Activated gamma-delta T cell (primary cell): ENCODE measurements around the gene ARHGAP6.
"Not testable (repeated sequence)": the region's sequence is repeated elsewhere in the genome, so short reads cannot be mapped to it uniquely, and the experiment has no call there.

Experiments used
- DNase-seq: peaks from one replicate; lab custom pipeline; 2025; lab: John Stamatoyannopoulos, UW

ARHGAP6 gene

DNA sequence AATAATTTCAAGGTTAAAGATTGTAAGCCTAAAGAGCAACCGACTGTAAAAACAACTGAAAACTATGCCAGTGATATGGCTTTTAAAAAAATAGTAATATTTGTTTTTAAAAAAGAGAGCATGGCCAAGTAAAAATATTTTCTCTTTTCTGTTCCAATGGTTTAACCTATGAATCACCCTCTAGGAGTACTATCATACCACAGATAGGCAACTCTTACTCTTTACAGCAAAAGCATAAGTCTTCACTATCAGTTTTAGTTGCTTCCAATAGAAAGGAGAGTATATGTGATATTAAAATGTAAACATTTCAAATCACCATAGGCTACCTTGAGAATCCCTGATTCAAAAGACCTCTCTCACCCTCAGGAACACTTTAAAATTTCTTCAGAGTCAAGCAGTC is 269.9 kb downstream of the ARHGAP6 start:
- DNase-seq: no peak

DNA sequence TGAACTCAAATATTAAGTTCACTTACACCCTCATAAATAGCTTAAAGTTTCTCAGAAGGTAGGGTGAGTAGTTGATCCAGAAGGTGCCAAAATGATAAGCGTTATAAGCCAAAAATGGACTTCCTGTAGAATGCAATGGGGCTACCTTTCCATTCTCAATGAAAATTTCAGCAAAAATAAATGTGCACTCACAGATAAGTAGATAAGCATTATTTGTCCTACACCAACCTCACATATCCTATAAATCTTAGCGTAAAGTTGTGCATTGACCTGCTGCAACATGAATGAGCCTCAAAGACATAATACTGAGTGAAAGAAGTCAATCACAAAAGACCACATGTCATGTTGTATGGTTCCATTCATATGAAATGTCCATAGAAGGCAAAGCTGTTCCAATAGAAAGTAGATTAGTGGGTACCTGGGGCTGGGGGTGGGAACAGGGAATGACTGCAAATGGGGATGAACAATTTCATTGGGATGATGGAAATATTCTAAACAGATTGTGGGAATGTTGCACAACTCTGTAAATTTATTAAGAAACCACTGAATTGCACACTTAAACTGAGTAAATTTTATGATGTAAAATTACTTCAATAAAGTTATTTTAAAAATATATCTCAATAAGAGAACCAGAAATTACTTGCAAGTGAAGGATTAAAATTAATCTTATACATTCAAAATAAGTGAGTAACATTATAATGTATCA is 271.6 kb downstream of the ARHGAP6 start:
- DNase-seq: no peak

GRCh38 chrX:11386812-11387211 is 278.9 kb downstream of the ARHGAP6 start:
- DNase-seq: no peak

- no peak for DNase-seq
Observed at GRCh38 chrX:11386001-11386523, 279.7 kb downstream of the ARHGAP6 start.

DNA sequence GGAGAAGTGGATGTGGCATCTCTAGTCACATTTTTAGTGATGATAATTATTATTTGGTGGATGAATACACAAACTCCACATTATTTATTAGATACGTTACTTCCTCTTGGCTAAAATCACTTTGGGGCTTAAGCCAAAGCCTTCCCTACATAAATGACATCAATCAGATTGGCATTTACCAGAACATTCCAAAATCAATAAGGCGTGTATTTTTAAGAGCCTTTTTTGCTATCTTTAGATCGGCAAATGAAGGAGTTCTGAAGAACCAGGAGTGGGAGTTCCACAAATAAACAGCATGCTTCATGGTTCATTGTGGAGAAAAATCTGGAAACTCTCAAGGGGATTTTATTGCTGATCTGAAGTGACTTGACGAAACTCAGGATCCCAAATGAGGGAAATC is 282.8 kb downstream of the ARHGAP6 start:
- DNase-seq: no peak

GRCh38 chrX:11381464-11381863 is 284.3 kb downstream of the ARHGAP6 start:
- DNase-seq: no peak

DNA sequence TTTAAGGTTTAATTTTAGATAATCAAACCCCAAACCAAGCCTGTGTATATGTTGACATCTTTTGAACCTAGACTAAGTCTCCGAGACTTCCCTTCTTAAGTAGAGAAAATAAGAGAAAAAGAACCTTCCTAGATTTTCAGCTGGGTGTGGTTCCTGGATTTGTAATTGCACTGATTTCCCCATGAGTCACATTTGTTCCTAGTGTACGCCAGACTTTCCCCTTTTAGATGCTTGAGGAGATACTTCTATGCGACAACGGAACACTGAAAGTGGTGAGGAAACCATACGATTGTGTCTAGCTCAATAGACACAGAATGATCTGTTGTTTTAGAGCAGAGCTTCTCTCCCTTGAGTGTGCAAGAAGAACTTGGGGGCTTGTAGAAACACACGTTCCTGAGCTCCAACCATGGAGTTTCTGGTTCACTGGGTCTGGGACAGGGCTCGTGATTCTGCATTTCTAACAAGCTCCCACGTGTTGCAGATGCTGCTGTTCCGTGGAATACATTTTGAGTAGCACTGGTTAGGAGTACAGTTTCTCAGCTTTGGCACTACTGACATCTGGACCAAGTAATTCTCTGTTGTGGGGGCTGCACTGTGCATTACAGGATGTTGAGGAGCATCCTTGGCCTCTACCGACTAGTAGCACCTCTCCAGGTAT is 285.4 kb downstream of the ARHGAP6 start:
- no peak for DNase-seq

GRCh38 chrX:11376163-11376562 is 289.6 kb downstream of the ARHGAP6 start:
- no peak for DNase-seq

GRCh38 chrX:11375614-11376119 is 290.1 kb downstream of the ARHGAP6 start:
- no peak for DNase-seq

GRCh38 chrX:11374570-11374969 is 291.1 kb downstream of the ARHGAP6 start:
- no peak for DNase-seq

GRCh38 chrX:11371106-11371505 is 294.6 kb downstream of the ARHGAP6 start:
- DNase-seq: no peak

DNA sequence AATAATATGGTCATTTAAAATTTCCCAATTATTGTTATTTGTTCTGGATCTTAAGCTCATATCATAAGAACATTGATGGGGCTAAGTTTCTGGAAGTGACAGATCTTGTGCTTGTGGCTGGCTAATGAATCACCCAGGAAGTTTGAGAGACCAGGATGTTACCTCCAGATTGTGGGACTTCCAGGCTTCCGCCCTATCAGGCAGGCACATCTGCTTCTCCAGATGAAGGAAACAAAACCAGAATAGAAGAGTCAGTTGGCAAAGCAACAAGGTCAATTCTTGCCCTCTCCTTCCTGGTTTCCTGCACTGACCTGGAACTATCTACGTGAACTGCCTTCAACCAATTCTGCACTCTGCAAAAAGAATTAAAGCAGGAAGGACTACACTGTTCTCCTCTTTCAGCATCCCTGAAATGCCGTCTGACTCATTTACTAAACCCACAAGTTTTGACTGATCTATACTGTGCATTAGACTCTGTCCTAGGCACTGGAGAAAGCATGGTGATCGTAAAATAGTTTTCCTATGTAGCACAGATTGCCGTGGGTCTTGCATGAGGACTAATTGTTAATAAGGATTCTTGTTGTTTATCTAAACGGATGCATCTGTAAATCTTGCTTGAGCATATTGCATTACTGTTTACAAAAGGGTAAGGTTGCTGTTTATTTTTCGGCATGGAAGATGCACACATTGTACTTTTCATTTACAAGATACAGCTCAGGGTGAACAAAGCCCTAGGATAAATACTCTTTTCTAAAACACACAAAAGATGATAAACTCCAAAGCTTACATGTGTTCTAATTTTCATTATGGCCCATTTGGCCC is 297.9 kb downstream of the ARHGAP6 start:
- DNase-seq: no peak

- no peak for DNase-seq
Observed at GRCh38 chrX:11366998-11367595, 298.6 kb downstream of the ARHGAP6 start.

DNA sequence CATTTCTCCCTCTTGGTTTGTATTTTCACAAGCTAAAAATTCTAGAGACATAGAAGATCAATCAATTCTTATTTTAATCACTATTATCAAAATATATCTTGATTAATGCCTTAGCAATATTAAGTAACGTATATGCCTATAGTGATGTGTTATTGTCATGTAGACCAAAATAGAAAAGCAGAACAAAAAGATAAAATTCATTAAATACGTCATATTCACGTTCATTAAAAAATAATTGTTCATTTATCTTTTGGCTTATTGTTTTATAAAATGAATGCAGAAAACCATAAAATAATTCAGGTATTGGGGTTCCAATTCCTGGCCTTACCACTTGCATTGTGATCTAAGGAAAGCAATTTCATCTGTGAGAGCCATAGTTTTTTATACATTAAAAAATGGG is 300.3 kb downstream of the ARHGAP6 start:
- DNase-seq: no peak

DNA sequence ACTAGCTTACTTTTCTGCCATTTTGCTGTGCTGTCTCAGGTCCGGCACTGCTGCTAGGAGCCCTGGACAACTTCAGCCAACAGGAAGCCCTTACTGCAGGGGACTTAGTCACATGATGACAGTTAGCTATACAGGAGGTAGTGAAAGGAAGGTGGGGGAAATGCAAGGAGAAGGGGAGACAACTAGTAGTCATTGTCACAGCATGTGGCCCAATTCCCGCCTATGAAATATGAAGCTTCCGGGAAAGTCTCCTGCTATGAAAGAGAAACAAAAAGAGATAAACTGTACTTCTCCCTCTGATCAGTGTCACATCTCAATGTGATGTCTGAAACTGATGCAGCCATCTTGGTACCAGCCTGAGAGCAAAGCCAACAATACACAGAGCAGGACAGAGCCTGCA is 300.9 kb downstream of the ARHGAP6 start:
- DNase-seq: no peak

DNA sequence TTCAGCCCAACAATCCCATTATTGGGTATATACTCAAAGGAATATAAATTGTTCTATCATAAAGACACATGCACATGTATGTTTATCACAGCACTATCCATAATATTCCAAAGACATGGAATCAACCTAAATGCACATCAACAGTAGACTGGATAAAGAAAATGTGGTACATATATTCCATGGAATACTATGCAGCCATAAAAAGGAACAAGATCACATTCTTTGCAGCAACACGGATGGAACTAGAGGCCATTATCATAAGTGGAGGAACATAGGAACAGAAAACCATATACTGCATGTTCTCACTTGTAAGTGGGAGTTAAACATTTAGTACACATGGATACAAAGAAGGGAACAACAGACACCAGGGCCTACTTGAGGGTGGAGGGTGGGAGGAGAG is 301.9 kb downstream of the ARHGAP6 start:
- DNase-seq: not testable (repeated sequence)

DNA sequence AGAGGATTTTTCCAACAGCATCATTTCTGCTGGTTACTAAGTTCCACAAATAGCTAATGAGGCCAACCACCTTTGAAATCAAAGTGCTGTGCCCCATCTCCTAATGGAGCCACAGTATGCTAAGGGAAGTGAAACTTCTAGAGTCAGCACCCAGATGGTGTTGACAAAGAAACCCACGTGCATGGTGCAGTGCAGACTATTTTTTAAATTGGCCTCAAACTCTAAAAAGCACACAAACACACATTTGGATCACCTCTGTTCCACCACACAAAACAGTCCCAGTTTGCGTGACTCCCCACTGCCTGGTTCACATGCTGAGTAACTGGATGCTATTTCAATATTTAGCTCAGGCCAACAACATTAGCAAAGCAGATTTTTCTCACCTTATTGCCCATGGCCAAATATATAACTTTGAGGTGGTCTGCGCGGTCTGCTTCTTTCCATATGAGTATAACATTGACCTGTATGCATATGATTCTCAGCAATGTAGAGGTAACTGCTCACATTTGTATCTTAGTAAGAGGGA is 302.6 kb downstream of the ARHGAP6 start:
- DNase-seq: no peak

GRCh38 chrX:11361666-11362065 is 304.1 kb downstream of the ARHGAP6 start:
- DNase-seq: not testable (repeated sequence)

DNA sequence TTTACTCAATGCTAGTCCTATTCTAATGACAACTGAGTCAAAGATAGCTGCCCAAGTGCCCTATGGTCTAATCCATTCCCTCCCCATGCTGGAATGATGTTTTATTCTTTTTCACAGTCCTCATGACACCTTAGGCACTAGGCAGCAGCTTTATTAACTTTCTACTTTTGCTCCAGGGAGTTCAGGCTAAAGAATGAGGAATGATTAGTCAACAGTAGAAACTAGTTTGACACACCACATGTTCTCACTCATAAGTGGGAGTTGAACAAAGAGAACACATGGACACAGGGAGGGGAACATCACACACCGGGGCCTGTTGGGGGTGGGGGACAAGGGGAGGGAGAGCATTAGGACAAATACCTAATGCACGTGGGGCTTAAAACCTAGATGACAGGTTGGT is 309.8 kb downstream of the ARHGAP6 start:
- DNase-seq: not testable (repeated sequence)

GRCh38 chrX:11355259-11355909 is 310.3 kb downstream of the ARHGAP6 start:
- no peak for DNase-seq

GRCh38 chrX:11352296-11352741 is 313.4 kb downstream of the ARHGAP6 start:
- no peak for DNase-seq
